Transverse colon (tissue), 4 donors: ENCODE measurements around the gene CALN1. TPM values are rescaled to one million over a fixed set of nuclear protein-coding genes. Genes with fewer than 3 reads are reported as not detected.

ENCODE experiments used
- DNase-seq: peaks from one replicate; pipeline ENCODE4 v3.0.0-alpha.2; 2019
- H3K27ac ChIP-seq, 4 donors: fragments of 200-600 bp; sonication (generic); 2 replicates each; pipeline ENCODE4 v1.5.1; 2016 to 2018; ENCODE audit warnings: inconsistent platforms in 4 of 4
- H3K27me3 ChIP-seq: fragments of 200-600 bp; sonication (generic); 2 replicates; pipeline ENCODE4 v1.5.1; 2017; ENCODE audit warnings: inconsistent platforms
- H3K36me3 ChIP-seq, 4 donors: fragments of 200-600 bp; sonication (generic); 2 replicates each; pipeline ENCODE4 v1.5.1; 2017 to 2019; ENCODE audit warnings: inconsistent platforms in 4 of 4
- H3K4me1 ChIP-seq, 4 donors: fragments of 200-600 bp; sonication (generic); 2 replicates each; pipeline ENCODE4 v1.5.1; 2017 to 2020; ENCODE audit warnings: inconsistent platforms in 4 of 4
- H3K4me3 ChIP-seq, 4 donors: fragments of 200-600 bp; sonication (generic); 1 replicate in 1 of 4; 2 replicates in 3 of 4; pipeline versions ENCODE4 v1.5.1 to v1.6.1; 2017 to 2019; ENCODE audit warnings: inconsistent platforms in 4 of 4
- H3K9me3 ChIP-seq, 2 donors: fragments of 200-600 bp; sonication (generic); 2 replicates each; pipeline ENCODE4 v1.5.1; 2017 to 2019; ENCODE audit warnings: inconsistent platforms in 2 of 2
- EP300 ChIP-seq: sonication (generic); formaldehyde crosslinking; IDR thresholded peaks from one replicate; pipeline ENCODE4 v1.6.1; 2017; ENCODE audit warnings: antibody characterized with exemption, low read depth
- POLR2A ChIP-seq: fragments of 450-650 bp; IDR thresholded peaks from one replicate; pipeline ENCODE4 v1.6.1; 2016; ENCODE audit warnings: antibody characterized with exemption, mild to moderate bottlenecking, moderate library complexity
- POLR2AphosphoS5 ChIP-seq, 3 donors: sonication (generic); formaldehyde crosslinking; IDR thresholded peaks; one replicate each; pipeline ENCODE4 v1.6.1; 2016; ENCODE audit warnings: antibody characterized with exemption in 3 of 3
- WGBS, 2 donors: methylation state at CpG; one replicate each; pipeline ENCODE4 v1.1.5; 2018; ENCODE audit warnings: low coverage in 1 of 2; 5-methylcytosine and 5-hydroxymethylcytosine counted together
- in situ Hi-C, 4 donors: fragments of 200-750 bp; cut with MboI; loops; one replicate each; pipeline versions ENCODE4 v1.15.0 to v1.15.1; 2017; ENCODE audit warnings: low sequenced_read_pairs in 3 of 4, low pct_ligation_motif_present in 1 of 4, low pct_unique_long_range_greater_than_20kb in 1 of 4
- intact Hi-C: fragments of 100-400 bp; cut with DNase I; formaldehyde crosslinking; loops from one replicate; pipeline ENCODE4 v1.15.1; 2023; ENCODE audit warnings: low total_unique reads
- total RNA-seq, 4 donors: library from RNA; depleted of rRNA; stranded (reverse); fragments of >200 nt; gene quantifications; one replicate each; pipeline ENCODE4 v1.1.0, GENCODE V29; 2016
- TF ChIP-seq, protein P1 (sequence below), 5 experiments: fragments of 200-600 bp in 3 of 5; fragments of 450-650 bp in 2 of 5; sonication (generic) in 3 of 5; IDR thresholded peaks; 1 replicate in 2 of 5; 2 replicates in 3 of 5; pipeline ENCODE4 v1.5.1; 2016 to 2017; ENCODE audit warnings: antibody characterized with exemption in 5 of 5, inconsistent platforms in 3 of 5, mild to moderate bottlenecking in 2 of 5, moderate library complexity in 1 of 5

Gene CALN1
- total RNA-seq, 4 donors from 2014 or later = not detected

- DNase-seq = no peak
- Histone ChIP-seq H3K4me1 (no peaks in the 10 kb centered on the region), H3K4me3 (no peak overlapping the region), H3K36me3 (no peaks in the 10 kb centered on the region), H3K27me3 (no peaks in the 10 kb centered on the region), H3K9me3 (peaks cover 0 to 4% of the 10 kb centered on the region in 2 donors), H3K27ac (no peak overlapping the region)
- in situ Hi-C loops = no loop called here
- WGBS, 2 donors = 81% methylated on average over 1 of the region's 1 CpG; no CpG with 5 or more reads in 1 of the 2 donors
- intact Hi-C loops = no loop called here
- TF ChIP-seq POLR2AphosphoS5 (IDR thresholded peaks at IDR 0.05) = no peak
- no peak for TF ChIP-seq EP300
- no peak for TF ChIP-seq POLR2A
- TF ChIP-seq, protein P1, sequence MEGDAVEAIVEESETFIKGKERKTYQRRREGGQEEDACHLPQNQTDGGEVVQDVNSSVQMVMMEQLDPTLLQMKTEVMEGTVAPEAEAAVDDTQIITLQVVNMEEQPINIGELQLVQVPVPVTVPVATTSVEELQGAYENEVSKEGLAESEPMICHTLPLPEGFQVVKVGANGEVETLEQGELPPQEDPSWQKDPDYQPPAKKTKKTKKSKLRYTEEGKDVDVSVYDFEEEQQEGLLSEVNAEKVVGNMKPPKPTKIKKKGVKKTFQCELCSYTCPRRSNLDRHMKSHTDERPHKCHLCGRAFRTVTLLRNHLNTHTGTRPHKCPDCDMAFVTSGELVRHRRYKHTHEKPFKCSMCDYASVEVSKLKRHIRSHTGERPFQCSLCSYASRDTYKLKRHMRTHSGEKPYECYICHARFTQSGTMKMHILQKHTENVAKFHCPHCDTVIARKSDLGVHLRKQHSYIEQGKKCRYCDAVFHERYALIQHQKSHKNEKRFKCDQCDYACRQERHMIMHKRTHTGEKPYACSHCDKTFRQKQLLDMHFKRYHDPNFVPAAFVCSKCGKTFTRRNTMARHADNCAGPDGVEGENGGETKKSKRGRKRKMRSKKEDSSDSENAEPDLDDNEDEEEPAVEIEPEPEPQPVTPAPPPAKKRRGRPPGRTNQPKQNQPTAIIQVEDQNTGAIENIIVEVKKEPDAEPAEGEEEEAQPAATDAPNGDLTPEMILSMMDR (IDR thresholded peaks at IDR 0.05) = no peak
These were observed 506.3 kb downstream of the CALN1 start for GRCh38 chr7:71905821-71906220.

- no peak overlapping the region for H3K27ac ChIP-seq
- H3K4me1 ChIP-seq = no peaks in the 10 kb centered on the region
- no peaks in the 10 kb centered on the region for H3K27me3 ChIP-seq
- no peak for DNase-seq
- intact Hi-C loops = no loop called here
- peaks cover 0 to 4% of the 10 kb centered on the region in 2 donors for H3K9me3 ChIP-seq
- no peak overlapping the region for H3K4me3 ChIP-seq
- in situ Hi-C loops = no loop called here
- 85 to 91% methylated on average over 4 of the region's 4 CpGs for WGBS, 2 donors
- no peaks in the 10 kb centered on the region for H3K36me3 ChIP-seq
- TF ChIP-seq POLR2AphosphoS5 (IDR thresholded peaks at IDR 0.05) (no peak), POLR2A (no peak), EP300 (no peak)
- TF ChIP-seq, protein P1 (IDR thresholded peaks at IDR 0.05) = no peak
These were observed 507.7 kb downstream of the CALN1 start for GRCh38 chr7:71904484-71904883.

DNA sequence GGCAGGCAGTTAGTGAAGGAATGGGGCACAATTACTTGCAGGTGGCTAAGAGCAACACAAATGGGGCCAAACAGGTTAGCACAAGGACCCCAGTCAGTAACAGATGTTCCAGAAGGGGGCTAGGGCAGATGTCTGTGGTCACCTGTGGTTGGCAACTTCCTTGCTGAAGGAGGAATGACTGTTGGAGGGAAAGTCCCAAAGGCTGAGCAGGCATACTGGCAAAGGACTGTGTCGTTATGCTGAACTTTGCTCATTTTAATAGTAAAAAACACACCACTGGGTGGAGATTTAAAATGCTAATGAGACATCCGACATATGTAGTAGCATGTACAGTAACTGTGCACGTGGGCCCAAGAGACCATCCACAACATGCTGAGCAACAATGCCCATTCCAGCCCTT is 511.6 kb downstream of the CALN1 start:
- H3K9me3 ChIP-seq = peaks cover 0 to 4% of the 10 kb centered on the region in 2 donors
- no peak for TF ChIP-seq EP300
- no peak for TF ChIP-seq POLR2AphosphoS5 (IDR thresholded peaks at IDR 0.05)
- TF ChIP-seq POLR2A = no peak
- TF ChIP-seq, protein P1 (IDR thresholded peaks at IDR 0.05) = no peak
- 53 to 60% methylated on average over 1 to 3 of the region's 3 CpGs for WGBS, 2 donors
- H3K4me3 ChIP-seq = no peak overlapping the region
- H3K4me1 ChIP-seq = no peaks in the 10 kb centered on the region
- H3K36me3 ChIP-seq = no peaks in the 10 kb centered on the region
- no peaks in the 10 kb centered on the region for H3K27me3 ChIP-seq
- in situ Hi-C loops (no loop called here), intact Hi-C loops (no loop called here)
- DNase-seq = no peak
- H3K27ac ChIP-seq = no peak overlapping the region

DNA sequence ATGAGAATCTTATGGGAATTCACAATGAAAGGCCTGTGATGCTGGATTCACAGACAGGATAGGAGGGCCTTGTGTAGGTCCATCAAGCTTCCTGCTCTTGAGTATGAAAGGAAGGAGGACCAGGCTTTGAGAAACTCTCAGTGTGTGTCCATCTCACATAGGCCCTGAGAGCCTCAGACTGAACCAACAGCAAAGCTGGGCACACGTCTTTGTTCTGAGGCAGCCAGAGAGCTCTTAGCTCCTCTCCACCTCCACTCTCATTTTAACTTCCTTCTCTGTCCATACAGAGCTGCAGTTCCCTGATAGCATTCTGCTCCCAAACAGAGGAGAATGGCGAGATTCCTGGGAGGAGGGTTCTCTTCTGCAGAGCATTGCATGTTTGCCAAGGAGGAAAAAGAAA is 515.6 kb downstream of the CALN1 start:
- 63 to 69% methylated on average over 2 of the region's 2 CpGs for WGBS, 2 donors
- Histone ChIP-seq H3K27ac (no peak overlapping the region), H3K36me3 (no peaks in the 10 kb centered on the region), H3K27me3 (no peaks in the 10 kb centered on the region), H3K4me1 (no peaks in the 10 kb centered on the region), H3K4me3 (no peak overlapping the region), H3K9me3 (no peaks in the 10 kb centered on the region)
- no peak for DNase-seq
- in situ Hi-C loops = no loop called here
- TF ChIP-seq EP300 (no peak), POLR2A (no peak), POLR2AphosphoS5 (IDR thresholded peaks at IDR 0.05) (no peak)
- TF ChIP-seq, protein P1 (IDR thresholded peaks at IDR 0.05) = no peak
- intact Hi-C loops = no loop called here
